Spleen (tissue), 7 donors: Measurements from ENCODE around the gene SH2D4B.

ENCODE experiments used
- CTCF ChIP-seq, 11 experiments: fragments of 200-600 bp in 7 of 11; fragments of 450-650 bp in 4 of 11; sonication (generic) in 4 of 11; IDR thresholded peaks in 8 of 11; conservative IDR thresholded peaks in 3 of 11; 1 replicate in 7 of 11; 2 replicates in 4 of 11; pipeline versions ENCODE4 v1.4.0 to v1.8.0; 2016 to 2021; ENCODE audit warnings: antibody characterized with exemption in 11 of 11, inconsistent platforms in 4 of 11, mild to moderate bottlenecking in 1 of 11
- POLR2A ChIP-seq, 3 donors: fragments of 450-650 bp; IDR thresholded peaks; one replicate each; pipeline ENCODE4 v1.5.1; 2017; ENCODE audit warnings: antibody characterized with exemption in 3 of 3, mild to moderate bottlenecking in 1 of 3
- POLR2AphosphoS5 ChIP-seq, 3 donors: sonication (generic); formaldehyde crosslinking; IDR thresholded peaks; one replicate each; pipeline ENCODE4 v1.5.1; 2017; ENCODE audit warnings: antibody characterized with exemption in 3 of 3
- donor health status: DM: no; HTN: no; CAD: no; lungs with moderate emphysema.
- donor health status: DM: no; HTN: no; CAD: no.
- donor health status: DM: no; HTN: no; CAD: no.

GRCh38 chr10:80501913-80502521 lies 35.7 kb upstream of the SH2D4B start:
- TF ChIP-seq CTCF (IDR thresholded peaks at IDR 0.05 in 8 of 11, conservative IDR thresholded peaks at IDR 0.05 in 3 of 11), result no peak
- peak in 2 of 3 donors; percentile 5 to 24 for TF ChIP-seq POLR2AphosphoS5 (IDR thresholded peaks at IDR 0.05)
- TF ChIP-seq POLR2A (IDR thresholded peaks at IDR 0.05), result no peak
